ENCODE measurements around the gene GSK3B. TPM values are rescaled to one million over a fixed set of nuclear protein-coding genes. Genes with fewer than 3 reads are reported as not detected.

The GSK3B gene
- total and polyA plus RNA-seq, 10 of the 15 experiments (the other 5 are each of a cell fraction or from before 2014, with no cell fraction given): 8.5 to 49.8 (median 25.5) TPM

DNA sequence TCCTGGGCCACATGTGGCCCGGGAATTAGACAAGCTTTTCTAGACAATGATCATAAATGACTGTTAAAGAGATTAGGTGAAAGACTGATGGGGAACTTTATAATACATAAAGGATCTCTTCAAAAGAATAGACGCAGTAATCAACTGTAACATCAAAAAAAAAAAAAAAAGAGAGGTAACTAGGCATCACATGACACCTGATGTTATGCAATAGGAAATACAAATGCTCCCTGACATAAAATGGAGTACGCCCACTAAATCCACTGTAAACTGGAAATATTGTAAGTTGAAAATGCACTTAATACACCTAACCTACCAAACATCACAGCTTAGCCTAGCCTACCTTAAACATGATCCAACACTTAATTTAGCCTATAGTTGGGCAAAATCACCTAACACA, 27.2 kb downstream of the GSK3B start:
- RAD21 ChIA-PET (ENCODE audit: unreplicated experiment): interaction anchor here (1.3 kb wide), 1 partner anchor 17 kb away, joined by 3 read pairs; no protein-coding TSS in a partner anchor
- Histone ChIP-seq H3K79me2 (ENCODE audit: control insufficient read depth, insufficient read depth, low read length) (peaks cover 88% of the 10 kb centered on the region), H3K4me2 (ENCODE audit: control insufficient read depth, insufficient read depth) (no peak overlapping the region), H3K27me3 (replicated peaks in 1 of 2; ENCODE audit: control insufficient read depth in 2 of 2, insufficient read depth in 2 of 2, low read length in 1 of 2) (no peaks in the 10 kb centered on the region), H2AFZ (ENCODE audit: control insufficient read depth, low read depth, low read length) (no peak overlapping the region), H4K20me1 (ENCODE audit: control insufficient read depth, insufficient read depth) (no peaks in the 10 kb centered on the region), H3K4me3 (no peak overlapping the region), H3K9ac (ENCODE audit: control insufficient read depth, insufficient read depth, low read length) (no peak overlapping the region), H3K27ac (ENCODE audit: control insufficient read depth, insufficient read depth) (no peak overlapping the region), H3K36me3 (ENCODE audit: control insufficient read depth in 2 of 2, insufficient read depth in 2 of 2, low read length in 1 of 2) (peaks cover 0 to 3% of the 10 kb centered on the region in 2 experiments; a peak in 1 of 4 replicates), H3K4me1 (ENCODE audit: control insufficient read depth, insufficient read depth, low read length) (no peaks in the 10 kb centered on the region), H3K9me3 (replicated peaks; ENCODE audit: control insufficient read depth, insufficient read depth, low read length) (peaks cover 7% of the 10 kb centered on the region)
- CTCF ChIA-PET: interaction anchor here (0.7 to 1.3 kb wide), 3 partner anchors 12 to 97 kb away, joined by 3 read pairs; no protein-coding TSS in a partner anchor
- BruUV-seq (replicated peaks): no TSS peak
- ATAC-seq: no peak
- no peak for FAIRE-seq
- 98% methylated on average over 2 of the region's 3 CpGs for WGBS (ENCODE audit: insufficient coverage, insufficient replicate concordance, low lambda C conversion rate, missing lambda C conversion rate)
- in situ Hi-C loops (cut with MboI) (no loop called here), intact Hi-C loops (cut with micrococcal nuclease; ENCODE audit: unreplicated experiment) (no loop called here)
- SMC1A ChIA-PET (ENCODE audit: uncharacterized antibody, unreplicated experiment): interaction anchor here (0.8 to 2.2 kb wide), 7 partner anchors 8 to 37 kb away, joined by 3 to 15 read pairs (median 4); no protein-coding TSS in a partner anchor
- POLR2A ChIA-PET: interaction anchor here (1.4 kb wide), 2 partner anchors 8 to 15 kb away, joined by 3 to 5 read pairs; no protein-coding TSS in a partner anchor
- no peak for DNase-seq (ENCODE audit: low read depth, low spot score)
- TF ChIP-seq, protein P1, sequence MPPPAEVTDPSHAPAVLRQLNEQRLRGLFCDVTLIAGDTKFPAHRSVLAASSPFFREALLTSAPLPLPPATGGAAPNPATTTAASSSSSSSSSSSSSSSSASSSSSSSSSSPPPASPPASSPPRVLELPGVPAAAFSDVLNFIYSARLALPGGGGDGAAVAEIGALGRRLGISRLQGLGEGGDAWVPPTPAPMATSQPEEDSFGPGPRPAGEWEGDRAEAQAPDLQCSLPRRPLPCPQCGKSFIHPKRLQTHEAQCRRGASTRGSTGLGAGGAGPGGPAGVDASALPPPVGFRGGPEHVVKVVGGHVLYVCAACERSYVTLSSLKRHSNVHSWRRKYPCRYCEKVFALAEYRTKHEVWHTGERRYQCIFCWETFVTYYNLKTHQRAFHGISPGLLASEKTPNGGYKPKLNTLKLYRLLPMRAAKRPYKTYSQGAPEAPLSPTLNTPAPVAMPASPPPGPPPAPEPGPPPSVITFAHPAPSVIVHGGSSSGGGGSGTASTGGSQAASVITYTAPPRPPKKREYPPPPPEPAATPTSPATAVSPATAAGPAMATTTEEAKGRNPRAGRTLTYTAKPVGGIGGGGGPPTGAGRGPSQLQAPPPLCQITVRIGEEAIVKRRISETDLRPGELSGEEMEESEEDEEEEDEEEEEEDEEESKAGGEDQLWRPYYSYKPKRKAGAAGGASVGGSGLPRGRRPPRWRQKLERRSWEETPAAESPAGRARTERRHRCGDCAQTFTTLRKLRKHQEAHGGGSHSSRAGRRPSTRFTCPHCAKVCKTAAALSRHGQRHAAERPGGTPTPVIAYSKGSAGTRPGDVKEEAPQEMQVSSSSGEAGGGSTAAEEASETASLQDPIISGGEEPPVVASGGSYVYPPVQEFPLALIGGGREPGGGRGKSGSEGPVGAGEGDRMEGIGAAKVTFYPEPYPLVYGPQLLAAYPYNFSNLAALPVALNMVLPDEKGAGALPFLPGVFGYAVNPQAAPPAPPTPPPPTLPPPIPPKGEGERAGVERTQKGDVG (CRISPR knock-in tag; IDR thresholded peaks at IDR 0.05): no peak
- TF ChIP-seq TCF7 (IDR thresholded peaks at IDR 0.05; ENCODE audit: borderline replicate concordance): no peak
- no peak for TF ChIP-seq FOXK2 (IDR thresholded peaks at IDR 0.05)
- TF ChIP-seq, protein P2, sequence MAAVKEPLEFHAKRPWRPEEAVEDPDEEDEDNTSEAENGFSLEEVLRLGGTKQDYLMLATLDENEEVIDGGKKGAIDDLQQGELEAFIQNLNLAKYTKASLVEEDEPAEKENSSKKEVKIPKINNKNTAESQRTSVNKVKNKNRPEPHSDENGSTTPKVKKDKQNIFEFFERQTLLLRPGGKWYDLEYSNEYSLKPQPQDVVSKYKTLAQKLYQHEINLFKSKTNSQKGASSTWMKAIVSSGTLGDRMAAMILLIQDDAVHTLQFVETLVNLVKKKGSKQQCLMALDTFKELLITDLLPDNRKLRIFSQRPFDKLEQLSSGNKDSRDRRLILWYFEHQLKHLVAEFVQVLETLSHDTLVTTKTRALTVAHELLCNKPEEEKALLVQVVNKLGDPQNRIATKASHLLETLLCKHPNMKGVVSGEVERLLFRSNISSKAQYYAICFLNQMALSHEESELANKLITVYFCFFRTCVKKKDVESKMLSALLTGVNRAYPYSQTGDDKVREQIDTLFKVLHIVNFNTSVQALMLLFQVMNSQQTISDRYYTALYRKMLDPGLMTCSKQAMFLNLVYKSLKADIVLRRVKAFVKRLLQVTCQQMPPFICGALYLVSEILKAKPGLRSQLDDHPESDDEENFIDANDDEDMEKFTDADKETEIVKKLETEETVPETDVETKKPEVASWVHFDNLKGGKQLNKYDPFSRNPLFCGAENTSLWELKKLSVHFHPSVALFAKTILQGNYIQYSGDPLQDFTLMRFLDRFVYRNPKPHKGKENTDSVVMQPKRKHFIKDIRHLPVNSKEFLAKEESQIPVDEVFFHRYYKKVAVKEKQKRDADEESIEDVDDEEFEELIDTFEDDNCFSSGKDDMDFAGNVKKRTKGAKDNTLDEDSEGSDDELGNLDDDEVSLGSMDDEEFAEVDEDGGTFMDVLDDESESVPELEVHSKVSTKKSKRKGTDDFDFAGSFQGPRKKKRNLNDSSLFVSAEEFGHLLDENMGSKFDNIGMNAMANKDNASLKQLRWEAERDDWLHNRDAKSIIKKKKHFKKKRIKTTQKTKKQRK (IDR thresholded peaks at IDR 0.05; ENCODE audit: low read depth, low read length): no peak
- no peak for TF ChIP-seq POLR2AphosphoS2 (IDR thresholded peaks at IDR 0.05; ENCODE audit: low read depth, low read length)
- TF ChIP-seq TCF3 (IDR thresholded peaks at IDR 0.05; ENCODE audit: borderline replicate concordance, insufficient read depth, low read depth, low read length): no peak
- TF ChIP-seq, protein P3, sequence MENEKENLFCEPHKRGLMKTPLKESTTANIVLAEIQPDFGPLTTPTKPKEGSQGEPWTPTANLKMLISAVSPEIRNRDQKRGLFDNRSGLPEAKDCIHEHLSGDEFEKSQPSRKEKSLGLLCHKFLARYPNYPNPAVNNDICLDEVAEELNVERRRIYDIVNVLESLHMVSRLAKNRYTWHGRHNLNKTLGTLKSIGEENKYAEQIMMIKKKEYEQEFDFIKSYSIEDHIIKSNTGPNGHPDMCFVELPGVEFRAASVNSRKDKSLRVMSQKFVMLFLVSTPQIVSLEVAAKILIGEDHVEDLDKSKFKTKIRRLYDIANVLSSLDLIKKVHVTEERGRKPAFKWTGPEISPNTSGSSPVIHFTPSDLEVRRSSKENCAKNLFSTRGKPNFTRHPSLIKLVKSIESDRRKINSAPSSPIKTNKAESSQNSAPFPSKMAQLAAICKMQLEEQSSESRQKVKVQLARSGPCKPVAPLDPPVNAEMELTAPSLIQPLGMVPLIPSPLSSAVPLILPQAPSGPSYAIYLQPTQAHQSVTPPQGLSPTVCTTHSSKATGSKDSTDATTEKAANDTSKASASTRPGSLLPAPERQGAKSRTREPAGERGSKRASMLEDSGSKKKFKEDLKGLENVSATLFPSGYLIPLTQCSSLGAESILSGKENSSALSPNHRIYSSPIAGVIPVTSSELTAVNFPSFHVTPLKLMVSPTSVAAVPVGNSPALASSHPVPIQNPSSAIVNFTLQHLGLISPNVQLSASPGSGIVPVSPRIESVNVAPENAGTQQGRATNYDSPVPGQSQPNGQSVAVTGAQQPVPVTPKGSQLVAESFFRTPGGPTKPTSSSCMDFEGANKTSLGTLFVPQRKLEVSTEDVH (IDR thresholded peaks at IDR 0.05; ENCODE audit: low read depth, partially characterized antibody): no peak
- no peak for TF ChIP-seq FOXM1 (IDR thresholded peaks at IDR 0.05; ENCODE audit: low read depth, low read length)
- TF ChIP-seq, protein P4, sequence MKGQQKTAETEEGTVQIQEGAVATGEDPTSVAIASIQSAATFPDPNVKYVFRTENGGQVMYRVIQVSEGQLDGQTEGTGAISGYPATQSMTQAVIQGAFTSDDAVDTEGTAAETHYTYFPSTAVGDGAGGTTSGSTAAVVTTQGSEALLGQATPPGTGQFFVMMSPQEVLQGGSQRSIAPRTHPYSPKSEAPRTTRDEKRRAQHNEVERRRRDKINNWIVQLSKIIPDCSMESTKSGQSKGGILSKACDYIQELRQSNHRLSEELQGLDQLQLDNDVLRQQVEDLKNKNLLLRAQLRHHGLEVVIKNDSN (IDR thresholded peaks at IDR 0.05; ENCODE audit: borderline replicate concordance, extremely low read length, insufficient read depth, low read depth, low read length): no peak
- TF ChIP-seq ZNF217 (IDR thresholded peaks at IDR 0.05): no peak
- no peak for TF ChIP-seq CREB1 (IDR thresholded peaks at IDR 0.05; ENCODE audit: low read depth)
- TF ChIP-seq SMARCA5 (IDR thresholded peaks at IDR 0.05): no peak
- TF ChIP-seq DPF2 (IDR thresholded peaks at IDR 0.05): no peak
- no peak for TF ChIP-seq BACH1 (IDR thresholded peaks at IDR 0.05; ENCODE audit: borderline replicate concordance)
